HG02938 (cell line): ENCODE measurements around the gene LYPD4.

Experiments used
- ATAC-seq: cut with Tn5 transposase; IDR thresholded peaks from one replicate; pipeline ENCODE4 v1.9.1; 2021; ENCODE audit warnings: mild to moderate bottlenecking, moderate library complexity; ENCODE audit not compliant: unreplicated experiment

LYPD4 gene, protein sequence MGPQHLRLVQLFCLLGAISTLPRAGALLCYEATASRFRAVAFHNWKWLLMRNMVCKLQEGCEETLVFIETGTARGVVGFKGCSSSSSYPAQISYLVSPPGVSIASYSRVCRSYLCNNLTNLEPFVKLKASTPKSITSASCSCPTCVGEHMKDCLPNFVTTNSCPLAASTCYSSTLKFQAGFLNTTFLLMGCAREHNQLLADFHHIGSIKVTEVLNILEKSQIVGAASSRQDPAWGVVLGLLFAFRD

GRCh38 chr19:41844601-41845000 lies at the start of gene LYPD4:
Gene LYPD4, minus strand, starts transcription at chr19:41844683. Its CDS starts 5,398 bp downstream, at chr19:41839285.
- ATAC-seq: no peak

DNA sequence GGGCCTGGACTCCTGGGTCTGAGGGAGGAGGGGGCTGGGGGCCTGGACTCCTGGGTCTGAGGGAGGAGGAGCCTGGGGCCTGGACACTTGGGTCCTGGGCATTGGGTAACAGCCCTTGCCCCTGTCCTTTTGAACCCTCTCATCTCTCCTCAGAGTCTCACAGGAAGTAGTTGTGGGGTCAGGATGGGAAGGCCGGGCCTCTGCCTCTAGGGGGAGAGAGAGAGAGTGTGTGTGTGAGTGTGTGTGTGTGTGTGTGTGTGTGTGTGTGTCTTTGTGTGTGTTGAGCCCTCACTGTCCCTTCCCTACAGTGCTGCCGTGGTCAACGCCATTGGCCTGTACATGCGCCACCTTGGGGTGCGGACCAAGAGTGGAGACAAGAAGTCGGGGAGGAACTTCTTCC lies 49.4 kb upstream of the LYPD4 start:
- no peak for ATAC-seq

DNA sequence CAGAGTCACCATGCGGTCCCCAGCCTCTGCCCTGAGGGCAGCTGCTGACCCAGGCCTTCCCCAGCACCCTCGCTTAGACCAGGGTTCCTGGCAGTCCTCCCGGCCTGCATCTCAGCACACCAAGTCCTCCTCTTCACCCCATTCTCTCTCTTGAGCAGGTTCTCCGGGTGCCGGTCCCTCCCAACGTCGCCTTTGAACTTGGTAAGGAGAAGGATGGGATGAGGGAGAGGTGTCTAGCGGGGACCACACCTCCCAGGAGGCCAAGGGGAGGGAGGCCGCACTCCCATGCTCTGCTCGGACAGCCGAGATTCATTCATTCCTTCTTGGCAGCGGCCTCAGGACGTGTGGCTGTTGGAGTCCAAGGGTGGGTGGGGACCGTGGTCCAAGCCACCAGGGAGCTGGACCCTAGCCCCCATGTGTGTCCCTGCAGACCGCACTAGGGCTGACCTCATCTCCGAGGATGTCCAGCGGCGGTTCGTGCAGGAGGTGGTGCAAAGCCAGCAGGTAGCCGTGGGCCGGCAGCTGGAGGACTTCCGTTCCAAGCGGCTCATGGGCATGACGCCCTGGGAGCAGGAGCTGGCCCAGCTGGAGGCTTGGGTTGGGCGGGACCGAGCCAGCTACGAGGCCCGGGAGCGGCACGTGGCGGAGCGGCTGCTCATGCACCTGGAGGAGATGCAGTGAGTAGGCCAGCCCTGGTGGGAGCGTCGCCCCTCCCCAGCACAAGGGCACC lies 47.9 kb upstream of the LYPD4 start:
- no peak for ATAC-seq

- no peak for ATAC-seq
Measured at GRCh38 chr19:41890936-41891335, 46.5 kb upstream of the LYPD4 start.

- ATAC-seq: no peak
Measured at GRCh38 chr19:41889896-41890295, 45.4 kb upstream of the LYPD4 start.

DNA sequence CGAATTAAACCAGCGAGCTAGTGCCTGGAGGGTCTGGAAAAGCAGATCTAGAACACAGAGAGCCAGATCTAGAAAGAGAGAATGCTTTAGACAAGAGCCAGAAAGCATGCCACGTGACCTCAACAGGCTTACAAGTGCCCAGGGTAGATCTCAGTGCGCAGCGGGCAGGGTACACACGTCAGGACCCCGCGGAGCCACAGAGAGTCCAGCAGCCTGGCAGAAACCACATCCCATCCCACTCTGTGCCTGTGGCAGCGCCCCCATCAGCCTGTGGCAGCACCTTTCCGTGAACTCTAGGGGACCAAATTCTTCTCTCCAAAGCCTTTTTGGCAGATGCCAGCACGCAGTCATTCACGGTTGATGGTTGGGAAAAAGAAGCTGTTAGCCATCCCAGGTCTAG lies 44.4 kb upstream of the LYPD4 start:
- no peak for ATAC-seq

DNA sequence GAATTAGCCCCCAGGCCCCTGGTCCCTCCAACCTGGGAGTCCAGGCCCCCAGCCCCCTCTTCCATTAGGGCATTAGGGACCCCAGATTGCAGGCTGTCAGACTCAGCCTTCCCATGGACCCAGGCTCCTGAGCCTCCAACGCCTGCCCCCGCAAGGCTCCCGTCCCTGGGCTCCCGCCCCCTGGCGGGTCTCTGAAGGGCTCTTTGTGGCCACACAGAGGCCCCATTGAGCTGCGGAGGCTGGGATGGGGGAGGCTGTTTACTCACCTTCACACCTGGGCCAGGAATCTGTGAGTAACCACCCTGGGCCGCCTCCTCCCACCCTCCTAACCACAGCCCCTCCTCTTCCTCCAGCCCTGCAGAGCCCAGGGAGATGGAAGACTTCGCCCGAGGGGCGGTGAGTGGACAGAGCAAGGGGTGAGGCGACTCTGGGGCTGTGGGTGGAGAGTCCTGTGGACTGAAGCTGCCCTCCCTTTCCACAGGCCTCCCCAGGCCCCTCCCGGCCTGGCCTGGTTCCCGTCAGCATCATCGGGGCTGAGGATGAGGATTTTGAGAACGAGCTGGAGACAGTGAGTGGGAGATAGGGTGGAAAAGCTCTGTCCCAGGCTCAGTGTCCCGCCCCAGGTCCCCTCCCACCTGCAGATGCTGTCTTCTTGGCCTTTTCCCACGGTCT lies 43.4 kb upstream of the LYPD4 start:
- ATAC-seq: no peak

DNA sequence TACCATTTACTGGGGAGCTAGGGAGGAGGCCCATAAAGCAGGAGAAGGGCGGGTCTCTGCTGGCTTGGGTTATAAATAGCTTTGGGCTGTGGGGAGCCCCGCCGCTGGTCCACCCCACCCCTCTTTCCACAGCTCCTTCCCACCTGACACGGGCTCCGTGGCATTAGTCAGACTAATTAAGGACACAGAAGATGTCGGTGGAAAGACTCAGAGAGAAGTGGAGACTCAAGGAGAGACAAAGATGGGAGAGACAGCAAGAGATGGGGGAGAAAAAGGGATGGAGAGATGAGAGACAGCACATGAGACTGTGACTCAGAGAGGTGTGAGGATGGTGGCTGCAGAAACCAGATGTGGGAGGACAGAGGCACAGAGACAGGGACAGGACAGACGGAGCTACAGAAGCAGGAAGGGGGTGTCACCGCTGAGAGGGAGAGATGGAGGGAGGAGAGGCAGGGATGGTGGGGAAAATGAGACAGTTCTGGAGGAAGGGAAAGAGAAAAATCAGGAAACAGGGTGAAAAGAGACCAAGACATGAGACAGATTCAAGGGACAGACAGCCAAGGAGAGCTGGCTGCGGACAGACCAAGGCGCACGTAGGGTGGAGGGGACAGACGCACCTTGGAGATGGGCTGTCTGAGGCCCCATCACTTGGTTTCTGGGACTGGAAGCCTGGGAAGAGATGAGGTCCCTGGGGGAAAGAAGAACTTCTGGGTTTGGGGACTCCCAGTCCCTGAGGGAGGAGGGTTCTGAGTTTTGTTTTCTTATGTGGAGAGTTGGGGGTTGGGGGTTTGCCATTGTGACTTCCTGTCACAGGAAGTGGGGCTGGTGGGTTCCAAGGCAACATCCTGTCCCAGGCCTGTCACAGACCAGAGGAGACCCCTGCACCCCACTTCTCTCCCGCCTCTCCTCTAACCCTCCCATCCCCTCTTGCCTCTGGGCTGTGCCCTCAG lies 42.6 kb upstream of the LYPD4 start:
- ATAC-seq: no peak

GRCh38 chr19:41883821-41884733 lies 39.6 kb upstream of the LYPD4 start:
- peak; percentile 63 for ATAC-seq

DNA sequence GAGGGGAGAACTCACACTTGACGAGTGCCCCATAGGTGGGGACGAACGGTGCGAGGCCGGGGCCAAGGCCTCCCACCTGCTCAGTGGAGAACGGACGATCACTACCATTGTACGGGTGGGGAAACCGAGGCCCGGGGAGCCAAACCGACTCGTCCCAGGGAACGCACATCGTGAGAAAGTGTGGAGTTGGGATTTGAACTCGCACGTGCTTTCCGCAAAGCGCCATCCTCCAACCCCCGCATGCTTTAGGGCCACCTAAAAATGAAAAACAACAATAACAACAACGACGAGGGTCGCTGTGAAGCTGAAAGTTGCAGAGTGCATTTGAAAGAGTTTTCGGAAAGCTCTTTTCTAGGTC lies 39.0 kb upstream of the LYPD4 start:
- no peak for ATAC-seq

DNA sequence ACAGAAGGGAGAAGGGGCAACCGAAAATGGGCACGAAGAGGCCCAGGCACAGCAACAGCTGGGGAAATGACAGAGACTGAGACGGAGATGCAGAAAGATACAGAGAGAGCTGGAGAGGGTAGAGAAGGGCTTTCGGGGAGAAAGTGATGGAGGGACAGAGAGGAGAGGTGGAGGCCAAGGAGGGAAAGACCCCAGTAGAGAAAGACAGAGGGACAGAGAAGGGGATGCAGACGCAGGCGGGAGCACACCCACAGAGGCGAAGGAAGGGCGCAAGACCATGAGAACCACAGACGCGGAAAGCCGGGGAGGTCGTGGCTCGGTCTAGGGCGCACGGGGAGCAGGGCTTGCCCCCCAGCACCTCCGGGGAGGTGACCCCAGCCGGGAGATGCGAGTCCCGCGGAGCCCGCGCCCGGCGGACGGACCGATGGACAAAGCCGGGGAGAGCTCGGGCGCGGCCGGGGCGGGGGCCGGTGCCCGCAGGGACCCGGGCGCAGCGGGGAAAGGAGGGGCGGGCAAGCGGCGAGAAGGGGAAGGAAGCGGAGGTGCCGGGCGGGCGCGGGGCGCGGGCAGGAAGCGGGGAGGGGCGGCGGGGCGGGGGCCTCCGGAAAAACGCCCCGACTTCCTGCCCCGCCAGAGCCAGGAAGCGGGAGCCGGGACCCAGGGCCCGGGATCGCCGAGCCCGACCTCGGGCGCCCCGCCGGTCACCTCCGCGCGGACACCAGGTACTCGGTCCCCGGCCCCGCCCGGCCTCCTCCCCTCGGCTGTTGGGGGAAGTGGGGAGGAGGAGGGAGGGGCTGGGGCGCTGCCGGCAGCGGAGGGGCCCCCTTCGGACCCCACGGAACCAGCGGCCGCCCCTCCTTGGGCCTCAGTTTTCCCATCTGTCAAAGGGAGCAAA lies 38.3 kb upstream of the LYPD4 start, which contains the start of gene ARHGEF1:
Gene ARHGEF1, plus strand, starts transcription at position 617 of the 895 bp plus-strand sequence. CDS start 4,899 bp downstream, outside the sequence.
- no peak for ATAC-seq

DNA sequence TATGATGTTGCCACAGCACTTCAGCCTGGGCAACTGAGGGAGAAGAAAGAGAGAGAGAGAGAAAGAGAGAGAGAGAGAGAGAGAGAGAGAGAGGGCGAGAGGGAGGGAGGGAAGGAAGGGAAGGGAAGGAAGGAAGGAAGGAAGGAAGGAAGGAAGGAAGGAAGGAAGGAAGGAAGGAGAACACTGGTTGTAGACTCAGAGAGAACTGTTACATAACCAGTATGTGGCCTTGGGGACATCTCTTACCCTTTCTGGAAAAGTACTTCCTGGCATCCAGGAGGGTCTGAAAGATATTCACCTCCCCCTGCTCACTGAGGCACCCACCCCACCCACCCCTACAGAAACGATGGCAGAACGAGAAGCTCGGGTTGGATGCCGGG lies 35.8 kb upstream of the LYPD4 start:
- no peak for ATAC-seq

- no peak for ATAC-seq
Measured at GRCh38 chr19:41879670-41880328, 35.3 kb upstream of the LYPD4 start.

DNA sequence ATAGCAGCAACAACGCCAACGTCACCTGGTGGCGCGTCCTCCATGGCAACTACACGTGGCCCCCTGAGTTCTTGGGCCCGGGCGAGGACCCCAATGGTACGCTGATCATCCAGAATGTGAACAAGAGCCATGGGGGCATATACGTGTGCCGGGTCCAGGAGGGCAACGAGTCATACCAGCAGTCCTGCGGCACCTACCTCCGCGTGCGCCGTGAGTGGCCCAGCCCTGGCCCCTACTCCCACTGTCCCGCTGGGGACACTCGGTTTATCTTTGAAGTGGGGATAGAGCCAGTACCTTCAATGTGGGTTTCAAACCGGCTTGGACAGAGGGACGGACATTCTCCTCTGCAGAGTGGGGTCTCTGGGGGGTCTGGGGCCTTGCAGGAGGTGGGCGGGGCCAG lies 34.6 kb upstream of the LYPD4 start:
- ATAC-seq: no peak

- ATAC-seq: no peak
Measured at GRCh38 chr19:41877916-41878905, 33.7 kb upstream of the LYPD4 start.

GRCh38 chr19:41876847-41877832 lies 32.7 kb upstream of the LYPD4 start, which contains the start of gene CD79A:
Gene CD79A, plus strand, starts transcription at chr19:41877279. Its CDS starts 26 bp downstream, at chr19:41877305.
- ATAC-seq: peak; percentile 49
